Measurements from ENCODE around the gene NFKB2.

NFKB2 gene

DNA sequence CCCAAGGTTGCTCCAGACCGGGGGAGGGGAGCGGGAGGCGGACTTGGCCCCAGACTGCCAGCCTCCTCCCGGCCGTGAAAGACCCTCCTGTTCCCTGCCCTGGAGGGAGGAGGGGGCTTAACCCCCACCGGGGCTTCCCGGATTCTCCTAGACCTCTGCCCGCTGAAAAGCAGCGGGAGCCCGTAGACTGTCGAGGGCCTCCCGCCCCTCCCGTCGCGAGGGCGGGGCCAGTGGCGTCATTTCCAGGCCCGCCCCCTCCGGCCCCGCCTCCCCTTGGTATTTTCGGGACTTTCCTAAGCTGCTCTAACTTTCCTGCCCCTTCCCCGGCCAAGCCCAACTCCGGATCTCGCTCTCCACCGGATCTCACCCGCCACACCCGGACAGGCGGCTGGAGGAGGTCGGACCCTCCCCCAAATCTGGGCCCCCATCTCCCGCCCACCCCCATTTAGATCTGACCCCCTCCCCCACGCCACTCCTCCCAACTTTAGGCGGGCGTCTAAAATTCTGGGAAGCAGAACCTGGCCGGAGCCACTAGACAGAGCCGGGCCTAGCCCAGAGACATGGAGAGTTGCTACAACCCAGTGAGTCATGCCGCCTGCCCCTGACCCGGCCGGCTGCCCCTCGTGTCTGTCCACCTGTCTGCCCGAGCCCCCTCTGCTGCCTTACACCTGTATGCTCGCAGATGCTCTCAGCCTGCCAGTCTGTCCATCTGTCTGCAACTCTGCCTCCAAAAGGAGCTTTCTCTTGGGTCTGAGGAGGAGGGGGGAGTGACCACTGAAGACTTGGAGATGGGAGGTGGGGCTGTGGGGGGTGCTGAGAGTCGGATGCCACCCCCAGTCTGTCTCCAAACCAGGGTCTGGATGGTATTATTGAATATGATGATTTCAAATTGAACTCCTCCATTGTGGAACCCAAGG is at the start of gene NFKB2:
Gene NFKB2 (plus strand): TSS at position 306 of the 917 bp plus-strand sequence. CDS start 255 bp downstream, at position 561.
- no peak for DNase-seq

DNA sequence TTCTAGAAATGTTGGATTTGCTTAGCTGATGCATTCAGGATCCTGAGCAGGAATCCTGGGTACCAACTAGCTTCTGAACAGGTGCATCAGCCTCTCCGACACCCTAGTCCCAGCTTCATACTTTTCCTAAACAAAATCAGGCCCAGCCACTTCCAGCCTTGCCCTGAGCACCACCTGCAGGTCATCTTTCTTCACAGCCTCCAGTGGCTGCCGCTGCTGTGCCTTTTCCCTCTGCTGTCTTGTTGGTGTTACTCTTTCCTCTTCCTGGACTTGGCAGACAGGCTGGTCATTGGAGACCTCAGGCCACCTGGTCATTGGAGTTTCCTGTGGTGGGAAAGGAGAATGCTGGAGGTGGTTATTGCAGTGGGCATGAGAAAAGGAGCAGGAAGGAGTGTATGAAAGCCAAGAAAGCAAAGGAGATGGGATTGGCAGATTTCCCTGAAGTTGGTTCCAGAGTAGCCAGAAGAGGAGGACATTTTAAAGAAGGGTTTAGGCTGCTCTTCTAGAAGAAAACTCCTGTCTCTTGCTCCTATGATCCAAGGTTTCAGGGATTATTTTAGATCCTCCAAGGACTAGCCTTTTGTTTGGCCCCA is 48.2 kb upstream of the NFKB2 start:
- peak; percentile 52 for DNase-seq

DNA sequence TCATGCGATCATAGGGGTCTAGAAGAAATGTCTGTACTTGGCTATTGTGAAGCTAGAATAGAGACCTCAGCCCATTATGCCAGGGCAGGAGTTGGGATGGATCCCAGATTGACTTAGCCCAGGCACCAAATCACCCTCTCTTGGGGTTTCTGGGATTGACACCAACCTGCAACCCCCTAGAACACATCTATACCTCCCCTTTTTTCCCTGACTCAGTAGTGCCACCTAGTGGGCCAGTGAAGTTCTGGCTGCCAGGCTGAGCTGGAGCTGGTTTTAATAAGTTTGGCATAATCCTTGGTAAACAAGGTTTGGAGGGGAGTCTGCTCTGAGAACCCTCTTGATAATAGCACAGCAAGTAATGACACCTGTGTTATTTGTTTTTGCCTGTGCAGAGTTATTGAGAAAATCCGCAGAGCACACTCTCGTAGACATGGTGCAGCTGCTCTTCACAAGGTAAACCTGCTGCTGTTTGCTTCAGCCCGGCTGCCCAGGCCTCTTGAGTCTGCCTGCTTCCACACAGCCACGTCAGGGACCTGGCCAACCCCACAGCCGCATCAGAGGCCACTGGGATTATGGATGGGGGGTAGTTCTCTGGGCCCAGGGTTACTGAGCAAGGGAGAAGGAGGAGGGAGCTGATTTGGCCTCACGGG is 43.3 kb upstream of the NFKB2 start:
- peak; percentile 78 for DNase-seq

DNA sequence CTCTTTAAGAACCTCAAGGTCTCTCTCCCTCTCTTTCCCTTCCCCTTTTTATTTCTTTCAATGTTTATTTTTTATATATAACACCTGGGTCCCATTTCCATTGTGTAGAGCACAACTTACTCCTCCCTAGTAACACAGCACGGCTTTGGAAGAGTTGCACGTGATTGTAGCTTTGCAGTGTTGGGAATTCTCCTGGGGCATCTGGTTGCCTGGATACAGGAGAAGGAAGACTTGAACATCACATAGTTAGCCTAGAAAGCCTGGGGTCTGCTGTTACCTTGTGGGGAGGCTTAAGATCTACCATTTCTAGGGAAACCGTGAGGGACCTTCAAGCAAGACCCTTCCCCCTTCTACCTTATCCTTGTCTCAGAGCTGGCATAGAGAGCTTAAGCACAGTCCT is 41.1 kb upstream of the NFKB2 start:
- no peak for DNase-seq

DNA sequence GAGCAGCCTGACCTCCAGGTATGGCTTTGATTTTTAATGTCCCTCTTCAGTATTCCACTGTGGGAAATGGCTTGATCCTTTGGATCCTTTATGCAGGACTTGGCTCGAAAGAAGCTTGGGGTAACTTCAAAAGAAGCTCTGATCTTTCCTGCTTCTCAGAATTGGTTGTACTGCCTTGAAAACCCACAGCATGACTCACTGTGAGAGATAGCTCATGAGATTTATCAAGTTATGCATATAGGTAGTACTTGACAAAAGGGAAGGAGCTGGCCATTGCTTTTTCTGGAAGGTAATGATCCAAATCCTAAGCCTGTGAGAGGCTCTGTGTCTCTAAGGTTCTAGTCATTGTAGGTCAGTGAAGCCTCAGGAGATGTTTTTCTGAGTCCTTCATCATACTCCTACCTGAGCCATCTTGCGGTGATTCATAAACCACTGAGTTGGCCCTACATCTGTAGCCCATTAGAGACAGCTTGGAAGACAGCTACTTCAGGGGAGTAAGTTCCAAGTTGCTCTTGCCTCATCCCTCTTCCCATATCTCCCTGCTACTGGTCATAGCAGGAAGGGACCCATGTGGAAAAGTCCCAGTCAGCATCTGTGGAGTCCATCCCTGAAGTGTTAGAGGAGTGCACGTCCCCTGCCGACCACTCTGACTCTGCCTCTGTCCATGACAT is 36.7 kb upstream of the NFKB2 start:
- no peak for DNase-seq

DNA sequence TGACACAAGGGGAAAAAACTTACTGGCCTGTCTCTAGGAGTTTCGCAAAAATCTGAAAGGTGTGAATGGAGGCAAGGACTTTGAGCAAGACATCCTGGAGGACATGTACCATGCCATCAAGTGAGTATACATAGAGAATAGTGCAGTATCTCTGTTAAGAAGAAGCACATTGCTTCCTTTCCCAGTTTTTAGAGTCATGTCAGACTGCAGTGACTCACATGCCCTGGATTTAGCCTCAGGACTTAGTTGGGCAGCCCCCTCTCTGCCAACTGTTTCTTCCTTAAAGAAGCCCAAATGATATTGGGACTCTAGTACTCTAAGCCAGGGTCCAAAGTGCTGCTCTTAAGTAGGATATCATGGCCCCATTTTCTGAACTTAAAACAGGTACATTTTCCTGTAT is 28.1 kb upstream of the NFKB2 start:
- DNase-seq: no peak

DNA sequence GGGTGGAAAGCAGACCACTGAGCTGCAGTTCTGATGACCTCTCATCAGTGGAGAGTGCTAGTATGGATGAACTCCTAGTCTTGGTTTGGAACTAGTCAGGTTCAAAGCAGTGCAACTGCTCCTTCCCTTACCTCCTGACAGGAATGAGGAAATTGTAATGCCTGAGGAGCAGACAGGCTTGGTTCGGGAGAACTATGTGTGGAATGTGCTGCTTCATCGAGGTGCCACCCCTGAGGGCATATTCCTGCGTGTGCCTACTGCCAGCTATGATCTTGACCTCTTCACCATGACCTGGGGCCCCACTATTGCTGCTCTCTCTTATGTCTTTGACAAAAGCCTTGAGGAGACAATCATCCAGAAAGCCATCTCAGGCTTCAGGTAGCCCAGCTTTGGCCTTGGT is 27.4 kb upstream of the NFKB2 start:
- no peak for DNase-seq

DNA sequence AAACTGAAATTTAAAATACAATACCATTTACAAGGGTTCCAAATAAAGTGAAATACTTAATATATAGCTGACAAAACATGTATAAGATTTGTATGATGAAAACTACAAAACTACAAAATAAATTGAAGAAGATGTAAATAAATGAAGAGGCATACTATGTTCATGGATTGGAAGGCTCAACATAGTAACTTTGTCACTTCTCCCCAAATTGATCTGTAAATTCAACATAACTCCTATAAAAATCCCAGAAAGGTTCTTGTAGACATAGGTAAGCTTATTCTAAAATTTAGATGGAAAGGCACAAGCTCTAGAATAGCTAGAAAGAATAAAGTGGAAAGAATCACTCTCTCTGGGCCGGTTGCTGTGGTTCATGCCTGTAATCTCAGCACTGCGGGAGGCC is 24.2 kb upstream of the NFKB2 start:
- DNase-seq: no peak

DNA sequence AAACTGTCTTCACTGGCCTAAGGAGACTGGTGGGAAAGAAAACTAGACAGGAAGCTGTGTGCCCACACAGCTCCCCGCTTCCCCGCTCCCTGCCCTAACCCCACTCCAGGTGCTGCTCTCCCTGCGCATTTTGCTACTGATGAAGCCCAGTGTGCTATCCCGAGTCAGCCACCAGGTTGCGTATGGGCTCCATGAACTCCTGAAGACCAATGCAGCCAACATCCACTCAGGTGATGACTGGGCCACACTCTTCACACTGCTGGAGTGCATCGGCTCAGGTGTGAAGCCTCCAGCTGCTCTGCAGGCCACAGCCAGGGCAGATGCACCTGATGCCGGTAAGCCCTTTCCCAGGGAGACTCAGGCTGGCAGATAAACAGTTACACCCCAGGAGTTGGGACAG is 20.3 kb upstream of the NFKB2 start:
- no peak for DNase-seq

DNA sequence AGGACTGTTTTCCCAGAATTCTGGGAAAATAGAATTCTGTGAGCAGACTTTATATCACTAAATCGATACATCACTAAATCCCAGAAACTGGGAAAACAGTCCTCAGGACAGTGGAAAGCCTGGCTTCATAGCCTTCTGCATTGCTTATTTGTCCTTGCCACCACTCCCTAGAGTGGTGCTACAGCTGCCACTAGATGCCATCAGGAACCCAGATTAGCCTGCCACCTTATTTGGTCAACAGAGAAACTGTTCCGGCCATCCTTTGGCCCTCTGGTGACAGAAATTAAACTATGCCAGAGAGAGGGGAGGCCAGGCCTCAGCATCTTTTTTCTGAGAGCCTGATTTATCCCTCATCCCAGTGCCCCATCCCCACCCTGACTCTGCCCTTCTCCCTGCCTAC is 19.6 kb upstream of the NFKB2 start:
- no peak for DNase-seq

DNA sequence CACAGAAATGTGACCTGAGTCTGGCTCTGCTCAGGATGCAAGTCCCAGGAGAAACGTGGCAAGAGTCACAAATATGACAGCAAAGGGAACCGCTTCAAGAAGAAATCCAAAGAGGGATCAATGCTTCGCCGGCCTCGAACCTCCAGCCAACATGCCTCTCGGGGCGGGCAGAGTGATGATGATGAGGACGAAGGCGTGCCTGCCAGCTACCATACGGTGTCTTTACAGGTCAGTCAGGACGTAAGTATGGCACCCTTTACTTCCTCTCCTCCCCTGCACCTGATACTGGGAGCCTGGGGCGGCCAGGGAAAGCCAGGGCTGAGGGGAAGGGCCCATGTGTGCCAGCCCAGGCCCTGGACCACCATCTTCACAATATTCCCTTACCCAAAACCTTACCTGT is 18.6 kb upstream of the NFKB2 start:
- DNase-seq: no peak

DNA sequence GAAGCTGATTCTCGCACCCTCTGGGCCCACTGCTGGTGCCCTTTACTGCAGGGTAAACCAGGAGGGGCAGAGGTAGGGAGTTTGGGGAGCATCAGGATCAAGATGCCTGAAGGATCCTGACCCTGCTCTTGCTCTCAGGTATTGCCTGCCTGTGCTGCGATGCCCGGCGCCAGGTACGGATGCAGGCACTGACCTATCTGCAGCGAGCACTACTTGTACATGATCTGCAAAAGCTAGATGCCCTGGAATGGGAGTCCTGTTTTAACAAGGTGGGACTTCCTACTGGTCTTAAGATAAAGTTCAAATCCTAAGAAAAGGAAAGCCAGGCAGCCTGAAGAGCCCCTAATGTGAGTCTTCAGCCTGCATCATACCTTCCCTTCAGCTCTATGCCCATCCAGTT is 16.1 kb upstream of the NFKB2 start:
- no peak for DNase-seq

DNA sequence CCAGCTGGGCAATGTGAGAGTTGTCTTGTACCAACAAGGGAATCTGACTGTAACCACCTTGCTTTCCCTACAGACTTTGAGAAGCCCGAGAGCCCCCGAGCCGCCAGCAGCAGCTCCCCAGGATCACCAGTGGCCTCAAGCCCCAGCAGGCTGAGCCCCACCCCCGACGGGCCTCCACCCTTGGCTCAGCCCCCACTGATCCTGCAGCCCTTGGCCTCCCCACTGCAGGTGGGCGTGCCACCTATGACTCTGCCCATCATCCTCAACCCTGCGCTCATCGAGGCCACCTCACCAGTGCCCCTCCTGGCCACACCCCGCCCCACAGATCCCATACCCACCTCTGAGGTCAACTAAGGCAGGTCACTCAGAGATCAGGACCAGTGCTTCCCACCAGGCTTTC is 13.5 kb upstream of the NFKB2 start:
- no peak for DNase-seq

DNA sequence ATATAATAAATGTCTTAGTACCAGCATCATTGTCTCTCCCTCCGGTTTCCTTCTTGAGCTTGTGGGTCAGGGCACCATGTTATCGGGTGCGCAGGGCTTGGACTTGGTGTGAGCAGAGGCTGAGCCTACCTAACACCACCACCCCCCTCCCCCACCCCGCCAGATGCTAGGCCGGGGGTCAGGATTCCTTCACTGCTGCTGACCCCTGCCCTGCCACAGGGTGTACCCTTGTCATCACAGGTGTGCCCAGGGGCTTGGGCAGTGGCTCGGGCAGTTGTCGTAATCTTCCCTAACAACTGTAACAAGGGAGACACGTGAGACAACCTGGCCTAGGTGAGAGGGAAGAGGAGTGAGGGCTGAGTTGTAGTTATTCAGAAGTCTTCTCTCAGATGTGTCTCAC is 12.6 kb upstream of the NFKB2 start:
- no peak for DNase-seq

DNA sequence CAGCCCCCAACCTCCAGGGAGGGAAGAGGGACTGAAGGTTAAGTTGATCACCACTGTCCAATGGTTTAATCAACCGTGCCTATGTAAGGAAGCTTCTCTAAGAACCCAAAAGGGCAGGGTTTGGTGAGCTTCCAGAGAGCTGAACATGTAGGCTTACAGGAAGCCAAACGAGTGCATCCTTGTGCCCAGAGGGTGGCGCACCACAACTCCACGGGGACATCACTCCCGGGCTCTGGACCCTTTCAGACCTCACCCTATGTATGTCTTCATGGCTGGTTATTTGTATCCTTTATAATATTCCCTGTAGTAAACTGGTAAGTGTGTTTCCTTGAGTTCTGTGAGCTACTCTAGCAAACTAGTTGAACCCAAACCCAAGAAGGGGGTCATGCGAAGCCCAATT is 11.5 kb upstream of the NFKB2 start:
- DNase-seq: no peak

DNA sequence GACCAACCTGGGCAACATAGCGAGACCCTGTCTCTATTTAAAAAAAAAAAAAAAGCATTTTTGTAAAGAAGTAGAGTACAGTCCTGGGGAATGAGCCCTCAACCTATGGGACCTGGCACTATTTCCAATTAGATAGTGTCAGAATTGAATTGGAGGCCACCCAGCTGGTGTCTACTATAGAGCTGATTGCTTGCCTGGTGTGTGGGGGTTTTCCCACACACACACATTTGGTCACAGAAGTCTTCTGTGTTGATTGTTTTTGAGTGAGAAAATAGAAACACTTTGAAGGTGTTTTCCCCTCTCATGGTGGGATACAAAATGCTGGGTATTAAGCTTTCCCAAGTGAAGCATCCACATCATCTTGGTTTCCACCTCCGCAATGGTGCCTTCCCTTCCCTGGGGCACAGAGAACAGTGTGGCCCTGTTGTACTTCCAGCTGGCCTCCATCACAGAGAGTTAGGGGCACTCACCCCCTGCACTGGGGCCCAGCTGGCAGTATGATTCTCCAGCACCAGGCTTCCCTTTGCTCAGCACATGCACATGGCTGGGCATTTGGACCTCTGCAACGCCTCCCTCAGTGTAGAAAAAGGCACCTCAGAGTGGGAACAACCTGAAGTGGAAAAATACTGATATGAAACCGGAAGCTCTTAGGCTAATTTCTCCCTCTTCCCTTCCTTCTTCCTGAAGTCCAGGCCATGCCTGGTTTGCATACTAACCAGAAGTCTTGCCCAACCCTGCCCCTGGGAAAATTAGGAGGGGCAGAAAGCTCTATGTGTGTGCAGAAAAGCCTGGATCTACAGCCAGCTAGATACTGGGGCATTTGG is 10.7 kb upstream of the NFKB2 start:
- no peak for DNase-seq

DNA sequence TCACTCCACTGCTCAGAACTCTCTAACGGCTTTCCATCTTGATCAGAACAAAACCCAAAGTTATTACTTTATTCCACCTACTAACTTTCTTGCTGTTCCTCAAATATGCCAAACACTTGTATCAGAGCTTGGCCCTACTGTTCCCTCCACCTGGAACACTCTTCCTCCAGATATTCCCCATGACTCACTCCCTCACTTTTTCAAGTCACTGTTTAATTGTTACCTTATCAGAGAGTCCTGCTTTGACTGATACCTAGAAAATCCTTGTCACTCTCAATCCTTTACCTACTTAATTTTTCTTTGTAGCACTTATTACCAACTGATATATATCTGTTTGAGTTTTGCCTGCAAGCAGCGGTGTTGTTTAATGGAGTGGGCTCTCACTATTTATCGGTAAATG is 5.6 kb upstream of the NFKB2 start:
- no peak for DNase-seq

DNA sequence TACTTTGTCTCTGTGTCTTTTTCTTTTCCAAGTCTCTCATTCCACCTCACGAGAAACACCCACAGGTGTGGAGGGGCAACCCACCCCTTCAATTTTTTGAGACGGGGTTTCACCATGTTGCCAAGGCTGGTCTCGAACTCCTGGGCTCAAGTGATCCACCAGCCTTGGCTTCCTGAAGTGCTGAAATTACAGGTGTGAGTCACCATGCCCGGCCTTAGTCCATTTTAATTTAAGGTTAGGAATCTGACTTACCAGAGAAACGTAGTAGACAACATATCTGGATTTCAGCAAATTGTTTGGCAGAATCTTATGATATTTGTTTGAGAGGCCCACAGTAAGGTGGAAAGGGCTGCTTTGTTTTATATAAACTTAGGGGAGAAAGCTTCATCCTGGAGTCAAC is 3.2 kb upstream of the NFKB2 start:
- no peak for DNase-seq

DNA sequence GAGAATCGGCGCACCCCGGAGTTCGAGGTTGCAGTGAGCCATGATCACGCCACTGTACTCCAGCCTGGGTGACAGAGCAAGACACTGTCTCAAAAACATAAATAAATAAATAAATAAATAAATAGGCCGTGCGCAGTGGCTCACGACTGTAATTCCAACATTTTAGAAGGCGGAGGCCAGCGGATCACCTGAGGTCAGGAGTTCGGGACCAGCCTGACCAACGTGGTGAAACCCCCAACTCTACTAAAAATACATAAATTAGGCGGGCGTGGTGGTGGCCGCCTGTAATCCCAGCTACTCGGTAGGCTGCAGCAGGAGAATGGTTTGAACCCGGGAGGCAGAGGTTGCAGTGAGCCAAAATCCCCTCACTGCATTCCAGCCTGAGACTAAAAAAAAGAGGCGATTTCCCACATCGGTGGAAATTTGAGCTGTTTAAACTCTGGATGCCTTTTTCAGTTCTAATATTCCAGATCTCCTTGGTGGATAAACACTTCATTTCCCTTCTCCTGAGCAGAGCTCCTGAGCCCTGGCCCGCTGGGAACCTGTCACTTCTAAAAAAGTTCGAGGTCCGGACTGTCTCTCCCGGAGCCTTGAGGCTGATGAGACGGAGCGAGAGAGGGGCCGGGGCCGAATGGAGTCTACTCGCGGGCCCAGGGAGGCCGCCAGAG is 2.0 kb upstream of the NFKB2 start:
- no peak for DNase-seq

DNA sequence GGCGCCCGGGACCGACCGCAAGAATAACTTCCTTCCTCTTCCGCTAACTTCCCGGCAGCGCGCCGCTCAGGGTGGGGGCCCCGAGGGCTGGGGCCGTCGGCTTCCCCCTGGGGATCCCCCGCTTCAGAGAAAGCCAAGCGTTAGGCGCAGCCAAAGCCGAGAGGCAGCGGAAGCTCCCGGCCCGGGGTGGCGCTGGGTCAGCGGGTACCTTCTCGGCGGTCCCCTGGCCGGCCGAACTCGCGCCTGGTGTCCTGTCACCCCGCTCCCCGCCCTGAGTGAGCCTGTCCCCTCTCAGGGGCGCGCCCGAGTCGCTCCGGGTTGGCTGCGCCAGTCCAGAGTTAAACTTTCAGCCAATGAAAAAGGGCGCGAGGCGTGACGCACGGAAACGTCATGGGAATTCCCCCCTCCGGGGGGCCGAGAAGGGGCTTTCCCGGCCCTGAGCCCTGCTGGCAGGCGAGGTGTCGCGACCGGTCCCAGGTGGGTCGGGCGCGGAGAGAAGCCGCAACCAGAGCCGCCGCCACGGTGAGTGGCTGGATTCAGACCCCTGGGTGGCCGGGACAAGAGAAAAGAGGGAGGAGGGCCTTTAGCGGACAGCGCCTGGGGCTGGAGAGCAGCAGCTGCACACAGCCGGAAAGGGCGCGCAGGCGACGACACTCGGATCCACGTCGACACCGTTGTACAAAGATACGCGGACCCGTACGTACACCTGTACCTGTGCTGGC is 1.3 kb upstream of the NFKB2 start:
- peak; percentile 61 for DNase-seq

DNA sequence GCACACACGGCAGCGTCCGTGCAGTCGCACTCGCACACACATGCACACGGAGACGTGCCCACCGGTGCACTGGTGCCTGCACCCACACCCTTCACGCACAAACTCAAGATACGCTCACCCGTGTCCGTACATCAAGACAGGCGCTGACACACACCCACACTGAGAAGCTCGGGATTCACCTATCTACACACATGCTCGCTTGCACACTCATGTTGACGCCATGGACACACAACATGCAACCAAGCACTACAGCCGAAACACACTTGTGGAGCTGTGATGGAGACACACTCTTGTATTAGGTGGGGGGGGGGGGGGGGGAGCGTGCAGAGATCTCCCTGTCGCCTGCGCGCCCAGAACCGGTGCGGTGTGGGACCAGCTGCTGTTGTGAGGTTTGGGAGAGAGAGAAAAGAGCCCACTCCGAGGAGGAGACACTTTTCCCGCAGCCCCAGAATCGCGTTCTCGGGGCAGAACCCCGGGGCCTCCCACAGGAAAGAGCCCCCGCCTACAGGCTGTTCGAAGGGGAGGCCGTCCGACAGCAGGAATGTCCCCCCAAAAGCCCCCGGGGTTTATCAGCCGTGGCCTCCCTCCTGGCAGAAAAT is 605 bp upstream of the NFKB2 start:
- DNase-seq: no peak

Measured in SHP77 treated with DMSO at 0.1 percent for 48 hours (cell line).